CD4-positive, alpha-beta T cell (primary cell): ENCODE results near the gene OST4. TPM values are rescaled to one million over a fixed set of nuclear protein-coding genes. Genes with fewer than 3 reads are reported as not detected.

Experiments
- ATAC-seq: fragments of 200-7000 bp; cut with Tn5 transposase; one replicate; pipeline ENCODE4 v1.10.0; 2022; ENCODE audit warnings: mild to moderate bottlenecking; ENCODE audit not compliant: poor library complexity
- CTCF ChIA-PET: fragments of 350-600 bp; sonication (Branson Sonifier 250); formaldehyde crosslinking; loops from one replicate; lab custom pipeline; 2021; ENCODE audit warnings: antibody characterized with exemption, inconsistent platforms; lab: Charles Lee
- POLR2A ChIA-PET: fragments of 350-600 bp; sonication (Branson Sonifier 250); formaldehyde crosslinking; loops from one replicate; lab custom pipeline; 2021; ENCODE audit warnings: antibody characterized with exemption, inconsistent platforms; lab: Charles Lee
- DNase-seq, 14 experiments: peaks; one replicate each; pipeline ENCODE4 v3.0.0-alpha.2; 2013 to 2020; ENCODE audit warnings: mixed read lengths in 2 of 14
- H3K27ac ChIP-seq, 2 donors: one replicate each; pipeline versions ENCODE4 v1.5.1 to v1.7.0; 2013; ENCODE audit warnings: low read length in 2 of 2, low read depth in 1 of 2, mild to moderate bottlenecking in 1 of 2
- H3K27me3 ChIP-seq, 2 experiments: 1 replicate in 1 of 2; 2 replicates in 1 of 2; pipeline versions ENCODE4 v1.6.1 to v1.7.0; 2013; ENCODE audit warnings: low read length in 2 of 2, control low read depth in 1 of 2, mild to moderate bottlenecking in 1 of 2, moderate library complexity in 1 of 2; ENCODE audit not compliant: insufficient read depth in 2 of 2, control insufficient read depth in 1 of 2
- H3K36me3 ChIP-seq: one replicate; pipeline ENCODE4 v1.6.1; 2013; ENCODE audit warnings: low read length, control low read depth; ENCODE audit not compliant: insufficient read depth
- H3K4me1 ChIP-seq: one replicate; pipeline ENCODE4 v1.6.1; 2013; ENCODE audit warnings: low read length, control low read depth; ENCODE audit not compliant: insufficient read depth
- H3K4me3 ChIP-seq: one replicate; pipeline ENCODE4 v1.5.1; 2013; ENCODE audit warnings: mild to moderate bottlenecking, low read length, moderate library complexity
- H3K9me3 ChIP-seq, 2 experiments: 1 replicate in 1 of 2; 2 replicates in 1 of 2; pipeline versions ENCODE4 v1.6.1 to v1.7.0; 2013; ENCODE audit warnings: low read length in 2 of 2, mild to moderate bottlenecking in 2 of 2, control low read depth in 1 of 2, moderate library complexity in 1 of 2; ENCODE audit not compliant: control insufficient read depth in 1 of 2, insufficient read depth in 1 of 2
- H3K27ac Mint-ChIP-seq: one replicate; pipeline ENCODE4 v1.8.0; 2020; ENCODE audit warnings: mixed read lengths
- H3K27me3 Mint-ChIP-seq: one replicate; pipeline ENCODE4 v1.8.0; 2021; ENCODE audit warnings: mixed read lengths
- H3K36me3 Mint-ChIP-seq: one replicate; pipeline ENCODE4 v1.8.0; 2021; ENCODE audit warnings: low read depth, mixed read lengths
- H3K4me1 Mint-ChIP-seq: one replicate; pipeline ENCODE4 v1.8.0; 2021; ENCODE audit warnings: low read depth, mixed read lengths
- H3K4me3 Mint-ChIP-seq: one replicate; pipeline ENCODE4 v1.8.0; 2020; ENCODE audit warnings: mild to moderate bottlenecking, mixed read lengths
- H3K9me3 Mint-ChIP-seq: one replicate; pipeline ENCODE4 v1.8.0; 2020; ENCODE audit warnings: mixed read lengths
- CTCF ChIP-seq: fragments of 200-600 bp; IDR thresholded peaks from one replicate; pipeline ENCODE4 v1.8.0; 2022; ENCODE audit warnings: antibody characterized with exemption, mild to moderate bottlenecking
- intact Hi-C, 2 experiments: fragments of 100-400 bp; cut with DNase I in 1 of 2; cut with micrococcal nuclease in 1 of 2; formaldehyde crosslinking; loops; one replicate each; pipeline versions ENCODE4 v1.15.1 to v1.9.0; 2023 to 2025; cut with DNase I, micrococcal nuclease
- total RNA-seq, 174 experiments: library from RNA in 2 of 174; stranded (reverse) in 2 of 174; gene quantifications; one replicate each; pipeline ENCODE4 v1.2.3 and lab custom pipeline; 2021 to 2026

Gene OST4
- total RNA-seq, 2 experiments from 2014 or later = 232 to 254 TPM

- intact Hi-C loops = no loop called here
- Mint-ChIP-seq H3K9me3 (no peaks in the 10 kb centered on the region), H3K4me1 (no peaks in the 10 kb centered on the region), H3K4me3 (no peak overlapping the region), H3K27me3 (no peaks in the 10 kb centered on the region), H3K27ac (no peak overlapping the region), H3K36me3 (peaks cover 3% of the 10 kb centered on the region)
- no peak for TF ChIP-seq CTCF
- ChIA-PET POLR2A (interaction anchor here (0.7 kb wide), 1 partner anchor 26 kb away, joined by 3 read pairs; no protein-coding TSS in a partner anchor), CTCF (no interaction called here)
- ATAC-seq = no peak
- no peak overlapping the region for H3K4me3 ChIP-seq
- no peaks in the 10 kb centered on the region for H3K4me1 ChIP-seq
- H3K9me3 ChIP-seq = no peaks in the 10 kb centered on the region
- no peaks in the 10 kb centered on the region for H3K27me3 ChIP-seq
- H3K27ac ChIP-seq = no peak overlapping the region
- no peak for DNase-seq
- peaks cover 5% of the 10 kb centered on the region for H3K36me3 ChIP-seq
Measured at GRCh38 chr2:27024188-27024587, 47.3 kb downstream of the OST4 start.

DNA sequence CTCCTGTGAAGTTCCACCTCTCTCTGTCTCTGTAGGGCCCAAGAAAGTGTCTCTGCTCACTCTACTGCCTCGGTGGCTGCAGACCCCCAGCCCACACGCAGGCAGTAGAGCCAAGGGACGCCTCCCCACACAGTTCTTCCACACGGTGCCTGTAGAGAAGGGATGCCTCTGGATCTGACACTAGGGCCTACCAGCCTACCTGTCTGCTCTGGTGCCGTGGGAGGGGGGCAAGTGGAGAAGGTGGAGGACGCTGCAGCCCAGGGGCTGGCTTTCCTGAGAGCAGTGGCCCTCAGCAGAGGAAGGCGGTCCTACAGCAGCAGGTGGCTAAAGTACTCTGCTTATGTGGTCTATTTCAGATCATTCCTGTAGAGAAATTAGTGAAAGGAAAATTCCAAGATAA lies 47.7 kb downstream of the OST4 start:
- no peak overlapping the region for H3K4me3 ChIP-seq
- no peak for TF ChIP-seq CTCF
- ATAC-seq = no peak
- Mint-ChIP-seq H3K36me3 (no peaks in the 10 kb centered on the region), H3K4me3 (no peak overlapping the region), H3K27me3 (no peaks in the 10 kb centered on the region), H3K4me1 (no peaks in the 10 kb centered on the region), H3K27ac (no peak overlapping the region), H3K9me3 (no peaks in the 10 kb centered on the region)
- ChIA-PET CTCF (no interaction called here), POLR2A (no interaction called here)
- no peaks in the 10 kb centered on the region for H3K27me3 ChIP-seq
- no peak overlapping the region for H3K27ac ChIP-seq
- no peaks in the 10 kb centered on the region for H3K4me1 ChIP-seq
- no peak for DNase-seq
- intact Hi-C loops = no loop called here
- no peaks in the 10 kb centered on the region for H3K9me3 ChIP-seq
- peaks cover 5% of the 10 kb centered on the region for H3K36me3 ChIP-seq

DNA sequence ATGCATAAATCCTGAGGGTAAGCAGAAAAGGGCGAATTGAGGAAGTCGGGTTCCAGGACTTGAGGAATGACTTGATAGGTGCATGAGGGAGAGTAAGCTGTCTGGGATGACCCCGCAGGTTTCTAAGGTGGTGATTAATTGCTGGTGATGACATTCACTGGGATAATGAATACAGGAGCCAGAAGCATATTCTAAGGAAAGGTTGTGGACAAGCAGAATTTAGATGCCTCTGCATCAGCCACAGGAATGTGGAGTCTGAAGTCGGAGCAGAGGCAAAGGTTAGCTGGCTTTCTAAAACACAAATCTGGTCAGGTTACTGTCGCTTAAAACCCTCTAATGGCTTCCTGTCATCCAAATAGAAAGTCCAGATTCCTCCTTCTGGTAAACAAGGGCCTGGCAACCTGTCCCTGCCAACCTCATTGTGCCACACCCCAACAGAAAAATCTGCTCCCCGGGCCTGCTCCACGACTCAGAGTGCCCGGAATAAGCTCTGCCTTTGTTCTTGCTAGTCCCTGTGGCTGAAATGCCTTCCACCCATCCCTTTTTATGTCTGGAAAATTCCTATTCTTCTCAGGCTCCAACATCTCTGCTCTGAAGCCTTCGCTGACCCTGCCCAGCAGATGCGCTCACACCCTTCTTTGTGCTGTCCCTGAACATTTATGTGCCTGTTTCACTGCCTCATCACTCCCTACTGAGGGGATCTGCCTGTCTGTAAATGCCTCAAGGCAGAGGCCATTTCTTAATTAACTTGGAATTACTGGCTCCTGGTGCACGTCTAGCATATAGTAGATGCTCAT lies 50.0 kb downstream of the OST4 start:
- H3K4me3 ChIP-seq = no peak overlapping the region
- no peaks in the 10 kb centered on the region for H3K4me1 ChIP-seq
- H3K4me1 Mint-ChIP-seq = no peaks in the 10 kb centered on the region
- ATAC-seq (no peak), DNase-seq (no peak)
- no peaks in the 10 kb centered on the region for H3K27me3 Mint-ChIP-seq
- H3K9me3 Mint-ChIP-seq = no peaks in the 10 kb centered on the region
- no peak for TF ChIP-seq CTCF
- no peaks in the 10 kb centered on the region for H3K27me3 ChIP-seq
- no peak overlapping the region for H3K27ac ChIP-seq
- no peak overlapping the region for H3K4me3 Mint-ChIP-seq
- ChIA-PET CTCF (interaction anchor here (1.1 kb wide), 1 partner anchor 60 kb away, joined by 3 read pairs; no protein-coding TSS in a partner anchor), POLR2A (no interaction called here)
- no peak overlapping the region for H3K27ac Mint-ChIP-seq
- no peaks in the 10 kb centered on the region for H3K36me3 Mint-ChIP-seq
- H3K36me3 ChIP-seq = peaks cover 3% of the 10 kb centered on the region
- intact Hi-C loops = no loop called here
- no peaks in the 10 kb centered on the region for H3K9me3 ChIP-seq

Other genes with a start within 250 kb of the OST4 start
- gene DPYSL5, start 223.5 kb downstream of the OST4 start, total RNA-seq = not detected
- 1 to 10 TPM; 3.4 to 4.5 TPM for gene MAPRE3, start 101.0 kb downstream of the OST4 start, total RNA-seq
- gene TMEM214, start 38.7 kb downstream of the OST4 start, total RNA-seq = 10 to 100 TPM; 22.0 to 24.6 TPM
- gene AGBL5, start 20.0 kb downstream of the OST4 start, total RNA-seq = 10 to 100 TPM; 10.8 to 11.6 TPM
- under 1 TPM; 0.14 to 0.25 TPM for gene EMILIN1, start 7.0 kb upstream of the OST4 start, total RNA-seq
- gene KHK, start 15.1 kb upstream of the OST4 start, total RNA-seq = 1 to 10 TPM; 4.7 TPM
- gene CGREF1, start 47.5 kb upstream of the OST4 start, total RNA-seq = not detected
- gene ABHD1, start 52.2 kb upstream of the OST4 start, total RNA-seq = 1 to 10 TPM; 1.0 to 1.3 TPM
- 10 to 100 TPM; 12.3 to 12.6 TPM for gene PREB, start 63.0 kb upstream of the OST4 start, total RNA-seq
- gene PRR30, start 67.8 kb upstream of the OST4 start, total RNA-seq = not detected
- not detected for gene TCF23, start 77.3 kb upstream of the OST4 start, total RNA-seq
- gene ATRAID, start 140.4 kb upstream of the OST4 start, total RNA-seq = 10 to 100 TPM; 79.1 to 82.5 TPM
- 100 to 1,000 TPM; 196 to 207 TPM for gene SLC5A6, start 140.6 kb upstream of the OST4 start, total RNA-seq
- 10 to 100 TPM; 20.0 to 20.3 TPM for gene CAD, start 145.7 kb upstream of the OST4 start, total RNA-seq
- not detected for gene SLC30A3, start 191.4 kb upstream of the OST4 start, total RNA-seq
- gene DNAJC5G, start 203.8 kb upstream of the OST4 start, total RNA-seq = not detected
- not detected for gene TRIM54, start 210.8 kb upstream of the OST4 start, total RNA-seq
- 1 to 10 TPM; 1.8 to 2.3 TPM for gene UCN, start 236.8 kb upstream of the OST4 start, total RNA-seq